Measurements from ENCODE around the gene CEP128. TPM values are rescaled to one million over a fixed set of nuclear protein-coding genes. Genes with fewer than 3 reads are reported as not detected.

CEP128 gene
- total RNA-seq, 4 donors from 2014 or later = 0.82 to 3.6 (median 1.6) TPM

DNA sequence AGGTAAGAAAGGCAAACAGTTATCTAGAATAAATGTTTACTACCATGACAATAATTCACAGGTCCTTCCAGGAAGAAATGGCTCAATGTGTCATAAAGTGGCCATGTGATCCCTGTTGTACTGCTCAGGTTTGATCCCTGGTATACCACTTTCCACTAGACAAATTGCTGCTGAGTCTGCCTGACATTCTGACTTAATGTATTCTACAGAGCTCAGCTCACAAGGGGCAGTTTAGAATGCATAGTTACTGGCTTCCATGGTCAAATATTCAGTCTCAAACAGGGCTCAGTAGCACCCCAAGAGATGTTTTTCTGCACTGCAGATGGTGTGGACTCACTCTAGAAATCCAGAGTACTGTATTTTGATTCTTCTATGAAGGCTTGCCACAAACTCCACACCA is 35.7 kb upstream of the CEP128 start:
- TF ChIP-seq, protein P1, sequence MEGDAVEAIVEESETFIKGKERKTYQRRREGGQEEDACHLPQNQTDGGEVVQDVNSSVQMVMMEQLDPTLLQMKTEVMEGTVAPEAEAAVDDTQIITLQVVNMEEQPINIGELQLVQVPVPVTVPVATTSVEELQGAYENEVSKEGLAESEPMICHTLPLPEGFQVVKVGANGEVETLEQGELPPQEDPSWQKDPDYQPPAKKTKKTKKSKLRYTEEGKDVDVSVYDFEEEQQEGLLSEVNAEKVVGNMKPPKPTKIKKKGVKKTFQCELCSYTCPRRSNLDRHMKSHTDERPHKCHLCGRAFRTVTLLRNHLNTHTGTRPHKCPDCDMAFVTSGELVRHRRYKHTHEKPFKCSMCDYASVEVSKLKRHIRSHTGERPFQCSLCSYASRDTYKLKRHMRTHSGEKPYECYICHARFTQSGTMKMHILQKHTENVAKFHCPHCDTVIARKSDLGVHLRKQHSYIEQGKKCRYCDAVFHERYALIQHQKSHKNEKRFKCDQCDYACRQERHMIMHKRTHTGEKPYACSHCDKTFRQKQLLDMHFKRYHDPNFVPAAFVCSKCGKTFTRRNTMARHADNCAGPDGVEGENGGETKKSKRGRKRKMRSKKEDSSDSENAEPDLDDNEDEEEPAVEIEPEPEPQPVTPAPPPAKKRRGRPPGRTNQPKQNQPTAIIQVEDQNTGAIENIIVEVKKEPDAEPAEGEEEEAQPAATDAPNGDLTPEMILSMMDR (IDR thresholded peaks at IDR 0.05 in 4 of 5, conservative IDR thresholded peaks at IDR 0.05 in 1 of 5) = no peak
- no peak for TF ChIP-seq POLR2A (IDR thresholded peaks at IDR 0.05)
- no peaks in the 10 kb centered on the region for H3K36me3 ChIP-seq
- H3K4me3 ChIP-seq = no peak overlapping the region
- no peak overlapping the region for H3K27ac ChIP-seq
- H3K9me3 ChIP-seq = no peaks in the 10 kb centered on the region
- DNase-seq (no peak), ATAC-seq (no peak)
- no peaks in the 10 kb centered on the region for H3K27me3 ChIP-seq
- in situ Hi-C loops (cut with MboI; ENCODE audit: low sequenced_read_pairs in 4 of 4) (loop anchor here (25.0 kb wide), 1 partner anchor 485 kb away; no protein-coding TSS in a partner anchor), intact Hi-C loops (cut with DNase I; ENCODE audit: low total_unique reads) (no loop called here)
- H3K4me1 ChIP-seq = peaks cover 12 to 13% of the 10 kb centered on the region in 2 donors

DNA sequence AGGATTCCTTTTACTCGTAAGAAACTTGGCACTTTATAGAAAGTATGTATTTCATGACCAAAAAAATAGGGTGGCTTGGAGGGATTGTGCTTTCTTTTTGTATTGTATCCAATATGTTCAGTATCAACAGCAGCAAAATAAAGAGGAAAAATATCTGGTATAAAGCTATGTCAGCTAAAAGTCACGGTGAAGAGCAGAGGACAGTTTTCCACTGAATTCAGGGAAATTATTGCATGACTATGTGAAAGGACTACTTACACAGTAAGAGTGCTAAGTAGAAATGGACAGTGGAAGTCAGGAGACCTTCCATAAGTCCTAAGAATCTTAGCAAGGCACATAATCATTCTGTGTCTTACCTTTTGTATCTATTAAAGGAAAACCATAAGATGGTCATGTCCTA is 33.1 kb upstream of the CEP128 start:
- no peaks in the 10 kb centered on the region for H3K27me3 ChIP-seq
- H3K36me3 ChIP-seq = no peaks in the 10 kb centered on the region
- peak overlapping the region in 1 of 4 donors; percentile 76 for H3K27ac ChIP-seq
- no peak overlapping the region for H3K4me3 ChIP-seq
- intact Hi-C loops (cut with DNase I; ENCODE audit: low total_unique reads) = no loop called here
- DNase-seq (no peak), ATAC-seq (no peak)
- peaks cover 12 to 13% of the 10 kb centered on the region in 2 donors for H3K4me1 ChIP-seq
- in situ Hi-C loops (cut with MboI; ENCODE audit: low sequenced_read_pairs in 4 of 4) = loop anchor here (25.0 kb wide), 1 partner anchor 488 kb away; no protein-coding TSS in a partner anchor
- no peaks in the 10 kb centered on the region for H3K9me3 ChIP-seq
- TF ChIP-seq POLR2A (IDR thresholded peaks at IDR 0.05) = no peak
- TF ChIP-seq, protein P1 (IDR thresholded peaks at IDR 0.05 in 4 of 5, conservative IDR thresholded peaks at IDR 0.05 in 1 of 5) = no peak

DNA sequence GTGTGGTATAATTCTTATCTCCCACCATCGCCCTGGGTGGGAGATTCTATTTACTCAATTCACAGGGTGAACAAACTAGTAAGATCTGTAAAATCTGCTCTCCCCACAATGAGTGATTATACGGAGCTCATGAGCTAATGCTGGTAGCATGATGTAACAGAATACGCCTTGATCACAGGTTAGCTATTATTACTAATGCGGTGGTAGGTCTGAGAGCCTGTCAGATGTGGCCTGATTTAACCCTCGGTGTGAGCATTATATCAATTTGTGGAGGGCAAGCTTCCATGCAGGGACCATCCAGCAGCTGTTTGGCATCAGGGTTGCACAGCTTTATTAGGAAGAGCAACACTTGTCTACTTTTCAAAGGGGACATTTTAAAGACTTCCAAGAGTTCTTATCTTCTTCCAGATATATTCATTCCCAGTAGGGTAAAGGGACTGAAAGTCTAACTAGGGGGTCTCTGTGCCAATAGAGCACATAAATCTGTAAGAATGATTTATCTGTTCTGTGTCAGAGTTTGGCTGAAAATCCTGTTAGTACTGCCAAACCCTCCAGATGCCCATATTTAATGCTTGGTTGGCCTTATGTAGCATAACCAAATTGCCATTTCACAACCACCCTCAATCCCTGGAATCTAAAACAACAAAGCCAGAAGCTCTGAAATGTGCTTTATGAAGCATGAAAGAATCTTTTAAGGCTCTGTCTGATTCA is 32.5 kb upstream of the CEP128 start:
- DNase-seq (no peak), ATAC-seq (peak; percentile 78 to 93)
- Histone ChIP-seq H3K4me1 (peaks cover 12 to 13% of the 10 kb centered on the region in 2 donors), H3K36me3 (no peaks in the 10 kb centered on the region), H3K4me3 (peak overlapping the region; percentile 21 to 30 (median 28)), H3K9me3 (no peaks in the 10 kb centered on the region), H3K27ac (peak overlapping the region; percentile 24 to 76 (median 41)), H3K27me3 (no peaks in the 10 kb centered on the region)
- no peak for TF ChIP-seq POLR2A (IDR thresholded peaks at IDR 0.05)
- TF ChIP-seq, protein P1 (IDR thresholded peaks at IDR 0.05 in 4 of 5, conservative IDR thresholded peaks at IDR 0.05 in 1 of 5) = no peak
- in situ Hi-C loops (cut with MboI; ENCODE audit: low sequenced_read_pairs in 4 of 4) (no loop called here), intact Hi-C loops (cut with DNase I; ENCODE audit: low total_unique reads) (no loop called here)

DNA sequence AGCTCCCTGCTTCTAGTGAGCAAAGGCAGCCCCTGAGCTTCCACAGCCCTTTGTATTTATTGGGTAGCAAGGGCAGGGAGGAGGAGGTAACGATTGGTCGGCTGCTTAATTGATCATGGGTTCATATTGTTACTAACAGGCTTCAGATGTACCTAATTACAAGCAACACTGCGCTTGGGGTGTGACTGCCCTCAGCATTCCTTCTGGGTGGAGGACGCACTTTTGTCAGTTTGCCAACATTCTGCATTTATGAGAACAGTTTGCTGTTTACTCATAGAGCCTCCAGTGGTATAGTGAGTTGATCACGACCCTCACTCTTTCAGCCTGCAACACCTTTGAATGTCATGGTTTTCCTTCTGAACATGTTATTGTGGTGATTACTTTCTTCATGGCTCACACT is 23.5 kb upstream of the CEP128 start:
- Histone ChIP-seq H3K36me3 (no peaks in the 10 kb centered on the region), H3K27ac (no peak overlapping the region), H3K4me3 (no peak overlapping the region), H3K27me3 (no peaks in the 10 kb centered on the region), H3K4me1 (no peaks in the 10 kb centered on the region), H3K9me3 (no peaks in the 10 kb centered on the region)
- in situ Hi-C loops (cut with MboI; ENCODE audit: low sequenced_read_pairs in 4 of 4) (no loop called here), intact Hi-C loops (cut with DNase I; ENCODE audit: low total_unique reads) (no loop called here)
- DNase-seq (no peak), ATAC-seq (no peak)
- TF ChIP-seq, protein P1 (IDR thresholded peaks at IDR 0.05 in 4 of 5, conservative IDR thresholded peaks at IDR 0.05 in 1 of 5) = no peak
- TF ChIP-seq POLR2A (IDR thresholded peaks at IDR 0.05) = no peak

All from gastrocnemius medialis (tissue), 4 donors.